ENCODE measurements around the gene G0S2.

DNA sequence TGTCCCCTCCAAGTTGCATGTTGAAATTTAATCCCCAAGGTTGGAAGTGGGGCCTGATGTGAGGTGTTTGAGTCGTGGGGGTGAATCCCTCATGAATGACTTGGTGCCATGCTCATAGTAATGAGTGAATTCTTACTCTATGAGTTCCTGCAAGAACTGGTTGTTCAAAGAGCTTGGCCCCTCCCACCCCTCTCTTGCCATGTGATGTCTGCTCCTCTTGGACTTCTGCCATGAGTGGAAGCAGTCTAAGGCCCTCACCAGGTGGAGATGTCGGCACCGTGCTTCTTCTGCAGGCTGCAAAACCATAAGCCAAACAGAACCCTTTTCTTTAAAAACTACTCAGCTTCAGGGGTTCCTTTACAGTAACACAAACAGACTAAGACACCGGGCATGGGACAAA, 14.3 kb downstream of the G0S2 start:
- TF ChIP-seq, protein P1, sequence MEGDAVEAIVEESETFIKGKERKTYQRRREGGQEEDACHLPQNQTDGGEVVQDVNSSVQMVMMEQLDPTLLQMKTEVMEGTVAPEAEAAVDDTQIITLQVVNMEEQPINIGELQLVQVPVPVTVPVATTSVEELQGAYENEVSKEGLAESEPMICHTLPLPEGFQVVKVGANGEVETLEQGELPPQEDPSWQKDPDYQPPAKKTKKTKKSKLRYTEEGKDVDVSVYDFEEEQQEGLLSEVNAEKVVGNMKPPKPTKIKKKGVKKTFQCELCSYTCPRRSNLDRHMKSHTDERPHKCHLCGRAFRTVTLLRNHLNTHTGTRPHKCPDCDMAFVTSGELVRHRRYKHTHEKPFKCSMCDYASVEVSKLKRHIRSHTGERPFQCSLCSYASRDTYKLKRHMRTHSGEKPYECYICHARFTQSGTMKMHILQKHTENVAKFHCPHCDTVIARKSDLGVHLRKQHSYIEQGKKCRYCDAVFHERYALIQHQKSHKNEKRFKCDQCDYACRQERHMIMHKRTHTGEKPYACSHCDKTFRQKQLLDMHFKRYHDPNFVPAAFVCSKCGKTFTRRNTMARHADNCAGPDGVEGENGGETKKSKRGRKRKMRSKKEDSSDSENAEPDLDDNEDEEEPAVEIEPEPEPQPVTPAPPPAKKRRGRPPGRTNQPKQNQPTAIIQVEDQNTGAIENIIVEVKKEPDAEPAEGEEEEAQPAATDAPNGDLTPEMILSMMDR (tag by site-specific recombination; IDR thresholded peaks at IDR 0.05) = no peak
- TF ChIP-seq MYNN (tag by site-specific recombination; IDR thresholded peaks at IDR 0.05; ENCODE audit: borderline replicate concordance) (no peak), PRDM4 (tag by site-specific recombination; IDR thresholded peaks at IDR 0.05) (no peak), ZNF324 (tag by site-specific recombination; IDR thresholded peaks at IDR 0.05) (no peak)
- TF ChIP-seq, protein P2, sequence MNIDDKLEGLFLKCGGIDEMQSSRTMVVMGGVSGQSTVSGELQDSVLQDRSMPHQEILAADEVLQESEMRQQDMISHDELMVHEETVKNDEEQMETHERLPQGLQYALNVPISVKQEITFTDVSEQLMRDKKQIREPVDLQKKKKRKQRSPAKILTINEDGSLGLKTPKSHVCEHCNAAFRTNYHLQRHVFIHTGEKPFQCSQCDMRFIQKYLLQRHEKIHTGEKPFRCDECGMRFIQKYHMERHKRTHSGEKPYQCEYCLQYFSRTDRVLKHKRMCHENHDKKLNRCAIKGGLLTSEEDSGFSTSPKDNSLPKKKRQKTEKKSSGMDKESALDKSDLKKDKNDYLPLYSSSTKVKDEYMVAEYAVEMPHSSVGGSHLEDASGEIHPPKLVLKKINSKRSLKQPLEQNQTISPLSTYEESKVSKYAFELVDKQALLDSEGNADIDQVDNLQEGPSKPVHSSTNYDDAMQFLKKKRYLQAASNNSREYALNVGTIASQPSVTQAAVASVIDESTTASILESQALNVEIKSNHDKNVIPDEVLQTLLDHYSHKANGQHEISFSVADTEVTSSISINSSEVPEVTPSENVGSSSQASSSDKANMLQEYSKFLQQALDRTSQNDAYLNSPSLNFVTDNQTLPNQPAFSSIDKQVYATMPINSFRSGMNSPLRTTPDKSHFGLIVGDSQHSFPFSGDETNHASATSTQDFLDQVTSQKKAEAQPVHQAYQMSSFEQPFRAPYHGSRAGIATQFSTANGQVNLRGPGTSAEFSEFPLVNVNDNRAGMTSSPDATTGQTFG (tag by site-specific recombination; IDR thresholded peaks at IDR 0.05; ENCODE audit: borderline replicate concordance) = no peak
